SW480 (cell line): Measurements from ENCODE around the gene TAF1B.
"Not testable (repeated sequence)": the region's sequence is repeated elsewhere in the genome, so short reads cannot be mapped to it uniquely, and the experiment has no call there.

ENCODE experiments used
- DNase-seq: peaks from one replicate; pipeline ENCODE4 v3.0.0-alpha.2; 2016; ENCODE audit warnings: low spot score

TAF1B gene

DNA sequence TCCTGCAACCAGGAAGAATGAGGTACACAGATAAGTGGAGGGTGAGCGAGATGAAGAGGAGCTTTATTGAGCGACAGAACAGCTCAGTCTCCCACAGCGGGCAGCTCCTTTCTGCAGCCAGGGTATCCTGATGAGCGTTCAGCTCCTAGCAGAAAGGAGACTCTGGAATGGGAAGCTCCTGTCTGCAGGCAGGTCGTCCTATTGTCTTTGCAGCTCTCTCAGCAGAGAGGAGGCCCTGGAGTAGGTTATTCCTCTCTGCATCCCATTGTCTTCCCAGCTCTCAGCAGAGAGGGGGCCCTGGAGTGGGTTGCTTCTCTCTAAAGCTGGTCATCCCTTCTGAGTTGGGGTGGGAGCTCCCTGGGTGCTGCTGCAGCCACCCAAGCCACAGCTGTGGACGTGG is 41.2 kb downstream of the TAF1B start:
- no peak for DNase-seq

DNA sequence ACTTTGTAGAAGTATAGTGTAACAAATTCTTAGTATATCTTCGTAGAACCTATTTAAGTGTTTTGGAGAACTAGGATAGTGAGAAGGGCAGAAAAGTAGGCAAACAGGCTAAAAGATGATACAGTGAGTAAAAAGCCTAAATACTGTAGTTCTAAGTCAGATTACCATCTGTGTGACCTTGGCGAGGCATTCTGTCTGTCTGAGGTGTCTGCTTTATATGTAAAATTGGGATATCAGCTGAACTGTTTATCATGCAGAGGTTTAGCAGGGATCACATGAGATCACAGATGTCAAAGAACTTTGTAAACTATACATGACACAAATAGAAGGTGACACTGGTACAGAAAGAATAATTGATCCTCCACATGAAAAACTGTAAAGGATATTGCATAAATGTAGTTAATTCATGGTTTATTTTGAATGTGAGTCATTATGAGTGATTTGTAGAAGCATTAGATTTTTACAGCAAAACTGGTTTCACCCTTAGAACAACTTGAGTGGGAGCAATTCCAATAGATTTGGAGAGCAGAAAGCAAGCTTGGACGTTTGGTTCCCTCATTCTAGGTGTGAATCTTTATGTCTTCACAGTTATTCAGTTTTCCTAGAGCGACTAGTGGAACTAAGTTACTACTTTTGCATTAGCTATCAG is 41.9 kb downstream of the TAF1B start:
- no peak for DNase-seq

DNA sequence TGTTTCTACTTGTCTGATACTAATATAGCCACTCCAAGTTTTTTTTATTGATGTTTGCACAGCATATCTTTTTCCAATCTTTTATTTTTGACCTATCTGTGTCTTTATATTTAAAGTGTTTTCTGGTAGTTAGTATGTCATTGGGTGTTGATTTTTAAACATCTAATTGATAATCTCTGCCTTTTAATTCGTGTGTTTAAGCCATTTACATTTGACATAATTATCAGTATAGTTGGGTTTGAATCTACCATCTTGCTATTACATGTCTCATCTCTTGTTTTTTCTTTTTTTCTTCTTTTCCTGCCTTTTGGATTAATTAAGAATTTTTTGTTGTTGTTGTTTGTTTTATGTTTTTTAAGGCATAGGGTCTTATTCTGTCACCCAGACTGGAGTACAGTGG is 44.2 kb downstream of the TAF1B start:
- no peak for DNase-seq

DNA sequence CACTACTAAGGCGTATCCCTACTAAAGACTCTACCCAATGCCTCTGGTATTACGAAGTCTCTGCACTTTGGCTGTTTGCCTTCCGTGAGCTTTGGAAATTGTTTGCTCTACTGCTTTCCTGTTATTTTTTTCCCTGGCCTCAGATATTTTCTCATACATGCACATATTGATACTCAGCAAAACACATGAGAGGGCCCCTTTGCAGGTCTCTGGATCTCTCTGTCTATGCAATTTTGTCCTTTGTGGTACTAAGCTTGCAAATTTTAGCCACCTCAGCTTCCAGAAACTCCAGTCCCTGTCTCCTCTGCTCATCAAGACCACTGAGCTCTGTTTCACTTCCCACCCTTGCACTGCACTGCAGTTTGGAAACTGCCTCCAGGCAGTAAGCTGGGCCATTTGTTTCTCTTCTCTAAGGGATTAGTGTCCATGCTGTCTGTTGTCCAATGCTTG is 46.6 kb downstream of the TAF1B start:
- no peak for DNase-seq

DNA sequence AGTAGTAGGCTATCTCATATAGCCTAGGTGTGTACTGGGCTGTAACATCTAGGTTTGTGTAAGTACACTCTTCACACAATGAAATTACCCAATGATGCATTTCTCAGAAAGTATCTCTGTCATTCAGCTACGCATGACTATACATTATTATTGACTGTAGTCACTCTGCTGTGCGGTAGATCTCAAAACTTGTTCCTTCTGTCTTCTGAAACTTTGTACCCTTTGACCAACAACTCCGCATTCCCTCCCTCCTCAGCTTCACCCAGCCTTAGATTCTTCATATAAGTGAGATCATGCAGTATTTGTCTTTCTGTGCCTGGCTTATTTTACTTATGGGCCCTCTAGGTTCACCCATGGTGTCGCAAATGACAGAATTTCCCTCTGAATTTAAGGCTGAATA is 49.0 kb downstream of the TAF1B start:
- no peak for DNase-seq

DNA sequence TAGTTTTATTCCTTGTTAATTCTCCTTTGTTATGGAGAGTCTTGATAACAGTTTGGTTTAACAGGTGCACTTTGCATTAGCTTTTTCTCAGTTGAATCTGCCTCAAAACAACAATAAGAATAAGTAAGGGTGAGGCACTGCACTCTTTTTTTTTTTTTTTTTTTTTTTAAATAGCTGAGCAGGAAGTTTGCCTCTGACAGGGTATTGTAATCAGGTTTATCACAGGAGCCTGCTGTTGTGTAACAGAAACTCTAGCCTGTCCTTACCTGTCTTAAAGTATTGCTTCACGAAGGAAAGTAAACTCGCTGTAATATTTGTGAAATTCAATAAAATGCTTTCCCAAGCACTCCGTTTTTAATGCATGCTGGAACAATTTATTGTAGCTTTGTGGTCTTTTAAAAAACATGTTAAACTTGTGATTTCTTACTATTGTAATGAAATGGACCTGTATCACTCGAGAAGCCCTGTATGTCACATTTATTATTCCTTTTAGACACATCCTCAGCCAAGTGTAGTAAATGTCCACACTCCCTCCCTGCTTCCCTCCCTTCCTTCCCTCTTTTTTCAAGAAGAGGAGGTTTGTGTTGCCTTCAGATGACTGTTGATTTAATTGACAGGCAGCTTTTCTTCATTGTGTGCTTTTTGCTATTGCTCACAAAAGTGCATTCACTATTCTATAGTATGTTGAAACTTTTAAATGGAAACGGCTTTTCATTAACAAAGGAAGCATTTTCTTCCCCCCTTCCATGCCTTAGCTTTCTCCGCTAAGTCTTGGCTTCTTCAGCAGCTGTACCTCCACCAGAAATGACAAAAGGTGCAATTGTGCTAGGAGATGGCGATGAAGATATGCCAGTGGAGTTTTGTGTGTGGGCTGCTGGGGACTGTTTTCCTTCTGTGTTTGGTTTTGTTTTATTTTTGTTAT is 52.7 kb downstream of the TAF1B start:
- no peak for DNase-seq

DNA sequence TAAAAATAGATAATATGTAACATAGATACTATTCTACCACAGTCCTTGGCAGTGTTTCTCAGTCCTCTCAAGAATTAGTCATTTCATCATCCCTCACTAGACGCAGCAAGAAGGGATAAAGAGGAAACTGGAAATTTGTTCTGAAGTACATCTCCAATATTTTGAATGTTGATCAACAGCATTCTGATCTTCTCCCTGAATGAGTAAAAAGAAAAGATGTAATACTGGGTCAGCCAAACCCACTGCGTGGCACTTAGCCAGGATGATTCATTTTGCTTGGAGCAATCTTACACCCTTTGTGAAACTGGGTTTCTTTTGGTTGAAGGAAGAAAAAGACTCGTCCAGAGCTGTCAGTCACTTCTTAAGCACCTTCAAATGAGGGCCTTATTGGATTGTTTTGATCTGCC is 54.1 kb downstream of the TAF1B start:
- no peak for DNase-seq

DNA sequence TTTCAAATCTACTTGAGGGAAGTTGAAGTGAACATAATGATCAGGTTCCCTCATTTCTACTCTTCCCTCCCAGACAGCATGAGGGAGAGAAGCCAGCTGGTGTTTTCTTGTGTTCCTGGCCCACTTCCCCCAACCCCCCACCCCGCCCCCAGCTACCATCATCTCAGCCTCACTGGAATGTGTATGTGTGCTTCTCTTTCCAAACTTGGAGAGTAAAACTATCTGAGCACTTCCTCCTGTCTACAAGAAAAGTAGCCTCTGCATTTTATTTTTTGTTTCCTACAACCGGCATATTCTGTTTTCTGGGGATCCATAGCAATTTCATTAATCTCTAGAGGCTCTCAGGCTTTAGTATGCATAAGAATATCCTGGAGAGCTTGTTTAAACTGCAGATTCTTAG is 54.6 kb downstream of the TAF1B start:
- DNase-seq: no peak

DNA sequence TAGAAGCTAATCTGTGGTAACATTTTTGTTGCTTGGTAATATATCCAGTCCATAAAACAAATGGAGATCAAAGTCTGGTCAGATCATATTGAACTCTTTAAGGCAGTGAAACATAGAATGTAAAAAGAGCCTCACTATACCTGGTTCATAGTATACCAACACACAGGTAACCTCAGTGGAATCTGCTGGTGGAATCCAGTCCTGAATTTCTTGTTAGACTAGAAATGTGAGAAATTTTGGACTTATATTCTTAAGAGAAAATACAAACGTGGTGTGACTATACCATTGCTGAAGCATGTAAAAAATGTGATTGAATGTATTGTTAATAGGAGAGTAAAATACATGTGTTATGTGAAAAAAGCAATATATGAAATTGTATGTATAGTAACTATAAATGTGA is 62.1 kb downstream of the TAF1B start:
- DNase-seq: no peak

DNA sequence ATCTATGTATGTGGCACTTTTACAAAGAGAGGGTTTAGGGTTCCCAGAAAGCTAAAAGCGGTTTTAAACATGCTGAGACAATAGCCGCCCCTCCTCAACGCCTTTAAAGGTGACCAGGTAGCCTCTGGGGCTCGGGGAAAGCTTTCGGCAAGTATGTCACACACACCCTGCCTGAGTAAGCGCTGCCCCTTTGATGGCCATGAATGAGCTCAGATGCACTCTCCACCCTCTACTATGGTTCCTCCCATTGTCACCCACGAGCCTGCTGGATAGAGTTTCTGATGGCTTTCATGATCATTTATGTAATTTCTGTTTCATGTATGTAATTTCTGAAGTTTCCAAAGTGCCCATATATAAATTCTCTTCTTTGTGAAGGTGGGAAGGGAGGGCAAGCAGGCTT is 64.1 kb downstream of the TAF1B start:
- no peak for DNase-seq

DNA sequence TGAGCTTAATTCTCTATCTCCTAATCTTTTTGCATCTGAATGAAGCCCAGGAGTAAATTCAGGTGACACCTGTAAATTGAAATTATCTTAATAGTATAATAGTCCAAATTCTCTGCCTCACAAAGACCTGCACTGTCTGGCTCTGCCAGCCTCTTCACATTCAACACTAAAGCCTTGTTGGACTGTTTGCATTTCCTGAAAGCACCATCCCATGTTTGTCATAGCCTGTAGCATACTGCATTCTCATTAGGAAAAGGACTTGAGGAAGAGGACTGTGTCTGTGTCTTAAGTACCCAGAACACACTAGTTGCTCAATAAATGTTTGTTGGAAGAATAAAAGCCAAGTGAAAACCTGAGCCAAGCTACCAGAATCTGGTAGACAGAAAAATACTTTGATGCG is 65.4 kb downstream of the TAF1B start:
- DNase-seq: no peak

DNA sequence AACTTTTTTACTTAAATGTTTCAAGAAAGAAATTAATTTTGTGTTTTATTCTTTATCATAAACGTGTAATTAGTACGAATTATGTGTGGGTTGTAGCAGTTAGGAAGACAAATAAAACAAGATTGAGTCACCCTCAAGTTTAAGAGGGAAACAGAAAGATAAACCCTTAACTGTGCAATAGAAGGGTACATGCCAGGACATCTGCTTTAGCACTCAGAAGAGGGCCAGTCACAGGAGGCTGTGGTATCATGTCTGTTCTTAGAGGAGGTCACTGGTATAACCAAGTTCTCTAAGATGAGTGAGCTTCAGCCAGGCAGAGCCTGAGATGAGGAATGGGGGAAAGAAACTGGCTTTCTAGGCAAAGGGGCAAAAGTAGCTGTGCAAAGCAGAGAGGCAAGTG is 65.8 kb downstream of the TAF1B start:
- DNase-seq: no peak

DNA sequence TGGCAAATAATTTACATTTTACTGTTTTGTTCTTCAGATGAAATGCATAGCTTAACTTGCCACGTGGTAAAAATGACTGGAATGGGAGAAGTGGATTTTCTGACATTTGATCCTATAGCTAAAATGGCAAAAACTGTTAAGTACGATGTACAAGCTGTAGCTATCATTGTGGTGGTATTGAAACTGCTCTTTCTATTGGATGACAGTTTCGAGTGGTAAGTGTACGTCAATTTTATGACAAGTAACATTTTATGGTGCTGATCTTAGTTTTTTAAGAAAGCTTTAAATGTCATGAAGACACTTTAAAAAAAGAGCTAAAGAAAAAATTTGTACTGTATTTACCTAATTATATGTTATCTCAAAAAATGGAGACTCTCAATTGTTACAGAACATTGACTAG is 67.4 kb downstream of the TAF1B start:
- no peak for DNase-seq

DNA sequence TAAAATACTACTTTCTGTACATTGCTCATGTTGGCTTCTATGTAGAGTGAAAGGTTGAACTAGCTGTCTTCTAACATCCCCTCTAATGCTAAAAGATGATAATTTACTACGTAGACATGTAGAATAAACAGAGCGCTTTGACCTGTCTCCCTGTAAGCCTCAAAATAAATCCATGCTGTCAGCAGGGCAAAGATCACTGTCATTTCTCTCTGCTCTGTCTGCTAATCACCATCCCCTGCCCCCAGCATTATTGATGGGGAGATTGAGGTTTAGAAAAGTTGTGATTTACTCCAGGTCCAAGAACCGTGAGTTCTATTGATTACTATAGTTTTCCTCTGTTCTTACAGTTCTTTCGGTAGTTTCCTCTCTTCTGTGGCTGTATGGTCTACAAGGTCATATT is 69.2 kb downstream of the TAF1B start:
- no peak for DNase-seq

DNA sequence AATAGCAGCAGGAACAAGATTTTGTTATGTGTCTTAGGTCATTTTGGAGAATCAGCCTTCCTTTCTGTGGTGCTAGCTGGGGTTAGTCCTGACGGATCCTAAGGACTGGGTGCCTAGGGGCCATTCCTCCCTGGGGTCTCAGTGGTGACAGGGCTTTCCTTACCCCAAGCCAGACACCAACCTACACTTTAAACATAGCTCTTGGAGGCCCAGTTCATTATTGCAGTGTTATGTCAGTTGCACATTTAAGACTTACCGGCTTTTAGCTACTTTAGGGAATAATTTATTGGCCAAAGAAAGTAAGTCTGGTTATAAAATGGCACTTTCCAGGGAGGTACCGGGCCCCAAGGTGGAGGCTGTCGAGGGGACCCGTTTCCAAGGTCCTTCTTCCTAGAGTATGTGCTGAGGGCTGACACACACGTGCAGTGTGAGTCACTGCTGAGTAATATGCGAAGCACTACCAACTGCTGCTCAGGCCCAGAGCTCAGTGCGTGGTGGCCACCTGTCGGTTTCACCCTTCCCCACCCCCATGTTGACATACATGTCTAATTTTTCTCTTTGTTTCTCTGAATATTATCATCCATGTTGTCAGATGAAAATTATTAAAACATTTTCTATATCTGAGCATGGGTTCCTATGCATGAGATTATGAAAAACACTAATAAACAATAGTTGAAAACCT is 71.3 kb downstream of the TAF1B start:
- DNase-seq: peak; percentile 72

DNA sequence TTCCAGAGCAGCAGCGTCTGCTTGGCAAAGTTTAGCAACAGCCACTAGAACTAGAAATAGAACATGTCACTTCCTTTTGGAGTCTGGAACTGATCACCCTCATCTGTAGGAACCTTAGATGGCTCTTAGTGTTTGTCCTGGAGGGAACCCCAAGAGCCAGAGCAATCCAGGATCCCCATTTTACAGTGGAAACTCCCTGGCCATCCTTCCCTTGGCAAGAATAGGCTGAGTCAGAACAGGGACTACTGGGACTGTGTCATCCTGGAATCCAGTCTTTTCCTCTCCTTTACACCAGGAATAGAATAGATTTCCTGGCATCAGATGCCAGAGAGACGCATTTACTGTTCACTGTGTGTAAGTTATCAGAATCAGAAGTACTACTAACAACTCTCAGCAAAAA is 75.0 kb downstream of the TAF1B start:
- DNase-seq: no peak

DNA sequence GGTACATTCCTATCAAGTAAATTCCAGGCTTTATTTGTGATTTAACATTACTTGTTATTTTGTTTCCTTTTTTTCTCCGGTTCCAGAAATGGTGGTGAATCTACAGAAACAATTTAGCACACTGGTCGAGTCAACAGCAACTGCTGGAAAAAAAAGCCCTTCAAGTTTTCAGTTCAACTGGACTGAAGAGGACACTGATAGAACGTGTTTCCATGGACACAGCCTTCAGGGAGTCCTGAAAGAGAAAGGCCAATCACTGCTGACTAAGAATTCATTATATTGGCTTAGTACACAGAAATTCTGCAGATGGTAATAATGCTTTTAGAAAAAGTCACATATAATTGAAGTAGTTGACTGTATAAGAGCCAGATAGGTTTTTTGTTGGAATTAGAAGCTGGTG is 76.2 kb downstream of the TAF1B start:
- DNase-seq: no peak

DNA sequence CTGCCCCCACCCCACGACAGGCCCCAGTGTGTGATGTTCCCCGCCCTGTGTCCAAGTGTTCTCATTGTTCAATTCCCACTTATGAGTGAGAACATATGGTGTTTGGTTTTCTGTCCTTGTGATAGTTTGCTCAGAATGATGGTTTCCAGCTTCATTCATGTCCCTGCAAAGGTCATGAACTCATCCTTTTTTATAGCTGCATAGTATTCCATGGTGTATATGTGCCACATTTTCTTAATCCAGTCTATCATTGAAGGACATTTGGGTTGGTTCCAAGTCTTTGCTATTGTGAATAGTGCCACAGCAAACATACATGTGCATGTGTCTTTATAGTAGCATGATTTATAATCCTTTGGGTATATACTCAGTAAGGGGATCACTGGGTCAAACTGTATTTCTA is 83.7 kb downstream of the TAF1B start:
- not testable (repeated sequence) for DNase-seq

DNA sequence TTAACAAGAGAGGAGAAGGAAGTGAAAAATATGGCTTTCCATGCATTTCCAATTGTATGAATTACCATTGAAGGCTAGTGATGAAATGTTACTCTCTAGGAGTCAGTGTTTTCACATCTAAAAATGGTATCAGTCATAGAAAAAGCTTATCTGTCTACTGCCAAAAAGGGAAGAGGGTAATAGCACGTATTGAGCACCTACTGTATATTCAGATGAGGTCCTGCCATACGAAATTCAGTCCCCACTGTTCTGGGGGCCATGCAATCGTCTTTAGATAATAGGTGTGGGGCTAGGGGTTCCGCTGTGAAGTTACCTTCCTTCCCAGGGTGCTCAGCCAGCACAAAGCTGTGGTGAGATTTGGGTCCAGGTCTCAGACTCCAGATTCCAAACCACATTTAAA is 94.0 kb downstream of the TAF1B start:
- no peak for DNase-seq

DNA sequence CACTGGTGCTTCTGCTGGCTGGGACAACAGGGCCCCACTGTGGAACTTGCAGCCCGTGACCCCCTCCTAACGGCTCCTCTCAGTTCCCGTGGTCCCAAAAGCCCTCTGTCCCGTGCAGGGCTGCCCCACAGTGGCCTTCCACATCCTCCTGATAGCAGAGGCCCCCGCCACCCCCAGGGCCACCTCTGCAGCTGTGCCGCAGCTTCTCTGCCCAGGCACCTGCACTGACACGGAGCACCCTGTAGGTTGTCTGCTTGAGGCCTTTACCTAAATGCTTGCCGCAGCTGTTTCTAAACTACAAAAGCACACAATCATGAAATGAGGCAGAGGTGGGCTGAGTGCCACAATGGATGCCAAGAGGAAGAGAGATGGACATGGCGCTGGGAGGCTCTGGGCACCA is 94.7 kb downstream of the TAF1B start:
- DNase-seq: no peak

DNA sequence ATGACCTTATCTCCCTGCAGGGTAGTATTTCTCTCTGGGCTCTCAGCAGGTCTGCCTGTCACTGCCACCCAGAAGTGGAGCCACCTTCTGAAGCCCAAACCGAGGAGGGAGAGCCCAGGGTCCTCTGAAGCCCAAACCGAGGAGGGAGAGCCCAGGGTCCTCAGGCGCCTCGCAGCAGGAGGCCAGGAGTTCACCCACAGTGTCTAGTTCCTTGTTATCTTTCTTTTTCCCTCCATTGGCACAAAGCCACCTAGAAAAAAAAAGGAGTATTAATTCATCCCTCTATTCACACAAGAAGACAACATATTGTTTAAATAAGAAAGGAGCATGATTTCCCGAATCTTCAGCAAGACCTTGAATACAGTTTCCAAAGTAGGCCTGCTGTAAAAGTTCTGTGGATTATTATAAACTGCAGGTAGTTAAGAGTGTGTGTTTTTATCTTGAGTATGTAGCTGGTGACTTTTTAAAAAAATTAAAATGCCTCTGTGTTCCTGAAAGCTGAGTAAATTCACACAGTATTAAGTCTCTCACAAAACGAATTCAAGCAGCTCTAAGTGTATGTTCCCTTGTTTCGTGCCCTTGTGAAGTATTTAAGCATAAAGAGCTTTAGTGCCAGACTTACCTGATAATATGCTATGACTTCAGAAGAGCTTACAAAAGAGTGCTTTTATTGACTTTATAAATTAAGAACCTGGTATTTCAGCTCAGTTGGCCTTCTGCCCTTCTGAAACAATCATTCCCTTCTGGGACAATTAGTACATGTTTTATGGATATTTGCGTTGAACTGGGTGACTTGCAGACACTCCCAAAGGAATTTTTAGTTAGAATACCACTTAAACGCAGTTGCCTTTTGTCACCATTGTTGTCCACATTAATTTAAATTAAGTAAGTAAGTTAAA is 96.6 kb downstream of the TAF1B start:
- no peak for DNase-seq
